Endothelial cell (in vitro differentiated cells): Measurements from ENCODE around the gene PIH1D2. TPM values are rescaled to one million over a fixed set of nuclear protein-coding genes. Genes with fewer than 3 reads are reported as not detected.
"Not testable (repeated sequence)": the region's sequence is repeated elsewhere in the genome, so short reads cannot be mapped to it uniquely, and the experiment has no call there.

Experiments used
- DNase-seq: peaks from one replicate; pipeline ENCODE4 v3.0.0; 2021; ENCODE audit warnings: low spot score
- H3K27ac Mint-ChIP-seq: one replicate; pipeline ENCODE4 v1.8.0; 2021; ENCODE audit warnings: mixed read lengths, inconsistent platforms; ENCODE audit not compliant: unreplicated experiment
- H3K27me3 Mint-ChIP-seq: one replicate; pipeline ENCODE4 v1.8.0; 2021; ENCODE audit warnings: mild to moderate bottlenecking, moderate library complexity, mixed read lengths, inconsistent platforms; ENCODE audit not compliant: unreplicated experiment
- H3K36me3 Mint-ChIP-seq: one replicate; pipeline ENCODE4 v1.8.0; 2021; ENCODE audit warnings: mild to moderate bottlenecking, low read depth, mixed read lengths, inconsistent platforms; ENCODE audit not compliant: unreplicated experiment
- H3K4me1 Mint-ChIP-seq: one replicate; pipeline ENCODE4 v1.8.0; 2021; ENCODE audit warnings: mild to moderate bottlenecking, mixed read lengths, inconsistent platforms; ENCODE audit not compliant: unreplicated experiment
- H3K4me3 Mint-ChIP-seq: one replicate; pipeline ENCODE4 v1.8.0; 2021; ENCODE audit warnings: mild to moderate bottlenecking, mixed read lengths, inconsistent platforms; ENCODE audit not compliant: unreplicated experiment
- H3K9me3 Mint-ChIP-seq: one replicate; pipeline ENCODE4 v1.8.0; 2021; ENCODE audit warnings: mixed read lengths, inconsistent platforms; ENCODE audit not compliant: unreplicated experiment
- total RNA-seq: library from RNA; stranded (reverse); fragmentation: NEBNext Ultra II Directional; extraction: Animal tissue kit (Norgen Biotek cat#: 25700); gene quantifications from one replicate; pipeline ENCODE4 v1.2.1, GENCODE V29; 2021; ENCODE audit not compliant: unreplicated experiment
- TF ChIP-seq, protein P1 (sequence below): fragments of 200-600 bp; sonication (generic); IDR thresholded peaks from one replicate; pipeline ENCODE4 v1.5.0; 2021; ENCODE audit warnings: antibody characterized with exemption; ENCODE audit not compliant: unreplicated experiment

The PIH1D2 gene
- total RNA-seq, 1 donor from 2014 or later = 2.5 TPM

DNA sequence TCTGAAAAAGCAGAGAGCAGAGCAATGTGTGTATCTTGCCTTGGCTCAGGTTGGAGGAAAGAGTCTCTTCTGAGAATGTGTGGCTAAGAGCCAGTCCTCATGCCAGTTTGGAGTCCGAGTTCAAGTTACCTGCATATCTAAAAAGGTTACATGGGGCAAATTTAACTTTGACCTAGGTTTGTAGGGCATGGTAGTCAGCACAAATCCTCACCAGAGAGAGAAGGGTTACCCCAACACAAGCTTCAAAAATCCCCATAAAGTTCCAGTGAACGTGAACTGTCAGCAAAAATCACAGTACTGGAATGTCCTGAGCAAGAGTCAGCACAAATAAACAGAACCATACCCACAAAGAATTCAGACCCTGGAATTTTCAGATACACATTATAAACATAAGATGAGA, 26.6 kb upstream of the PIH1D2 start:
- TF ChIP-seq, protein P1, sequence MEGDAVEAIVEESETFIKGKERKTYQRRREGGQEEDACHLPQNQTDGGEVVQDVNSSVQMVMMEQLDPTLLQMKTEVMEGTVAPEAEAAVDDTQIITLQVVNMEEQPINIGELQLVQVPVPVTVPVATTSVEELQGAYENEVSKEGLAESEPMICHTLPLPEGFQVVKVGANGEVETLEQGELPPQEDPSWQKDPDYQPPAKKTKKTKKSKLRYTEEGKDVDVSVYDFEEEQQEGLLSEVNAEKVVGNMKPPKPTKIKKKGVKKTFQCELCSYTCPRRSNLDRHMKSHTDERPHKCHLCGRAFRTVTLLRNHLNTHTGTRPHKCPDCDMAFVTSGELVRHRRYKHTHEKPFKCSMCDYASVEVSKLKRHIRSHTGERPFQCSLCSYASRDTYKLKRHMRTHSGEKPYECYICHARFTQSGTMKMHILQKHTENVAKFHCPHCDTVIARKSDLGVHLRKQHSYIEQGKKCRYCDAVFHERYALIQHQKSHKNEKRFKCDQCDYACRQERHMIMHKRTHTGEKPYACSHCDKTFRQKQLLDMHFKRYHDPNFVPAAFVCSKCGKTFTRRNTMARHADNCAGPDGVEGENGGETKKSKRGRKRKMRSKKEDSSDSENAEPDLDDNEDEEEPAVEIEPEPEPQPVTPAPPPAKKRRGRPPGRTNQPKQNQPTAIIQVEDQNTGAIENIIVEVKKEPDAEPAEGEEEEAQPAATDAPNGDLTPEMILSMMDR = no peak
- Mint-ChIP-seq H3K4me1 (no peaks in the 10 kb centered on the region), H3K27ac (no peak overlapping the region), H3K36me3 (peaks cover 3% of the 10 kb centered on the region), H3K27me3 (peaks cover 3% of the 10 kb centered on the region), H3K4me3 (no peak overlapping the region), H3K9me3 (no peaks in the 10 kb centered on the region)
- no peak for DNase-seq

DNA sequence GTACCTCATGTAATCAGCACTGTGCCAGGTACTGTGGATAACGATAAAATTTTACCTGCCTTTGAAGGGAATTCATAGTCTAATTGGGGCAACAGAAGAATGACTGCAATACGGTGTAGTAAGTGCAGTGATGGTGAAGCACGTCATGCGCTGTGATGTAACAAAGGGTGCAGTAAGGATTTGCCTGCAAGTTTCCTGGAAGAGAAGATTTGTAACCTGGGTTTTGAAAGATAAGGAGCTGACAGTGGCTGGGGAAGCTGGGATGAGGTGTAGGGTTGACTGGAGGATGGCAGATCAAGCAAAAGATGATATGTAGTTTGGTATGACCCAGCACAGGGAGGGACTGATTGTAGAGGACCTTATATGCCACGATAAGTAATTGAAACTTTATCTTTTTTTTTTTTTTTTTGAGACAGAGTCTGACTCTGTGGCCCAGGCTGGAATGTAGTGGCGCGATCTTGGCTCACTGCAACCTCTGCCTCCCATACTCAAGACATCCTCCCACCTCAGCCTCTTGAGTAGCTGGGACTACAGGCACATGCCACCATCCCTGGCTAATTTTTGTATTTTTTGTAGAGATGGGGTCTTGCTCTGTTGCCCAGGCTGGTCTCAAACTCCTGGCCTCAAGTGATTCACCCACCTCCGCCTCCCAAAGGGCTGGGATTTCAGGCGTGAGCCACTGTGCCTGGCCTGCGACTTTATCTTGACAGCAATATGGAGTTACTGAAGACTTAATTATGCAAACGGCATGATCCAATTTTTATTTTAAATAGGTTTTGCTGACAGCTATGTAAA, 24.1 kb upstream of the PIH1D2 start:
- H3K27ac Mint-ChIP-seq = no peak overlapping the region
- H3K27me3 Mint-ChIP-seq = peaks cover 3% of the 10 kb centered on the region
- H3K4me3 Mint-ChIP-seq = no peak overlapping the region
- no peaks in the 10 kb centered on the region for H3K9me3 Mint-ChIP-seq
- no peak for DNase-seq
- no peaks in the 10 kb centered on the region for H3K4me1 Mint-ChIP-seq
- peaks cover 3% of the 10 kb centered on the region for H3K36me3 Mint-ChIP-seq
- TF ChIP-seq, protein P1 = no peak

DNA sequence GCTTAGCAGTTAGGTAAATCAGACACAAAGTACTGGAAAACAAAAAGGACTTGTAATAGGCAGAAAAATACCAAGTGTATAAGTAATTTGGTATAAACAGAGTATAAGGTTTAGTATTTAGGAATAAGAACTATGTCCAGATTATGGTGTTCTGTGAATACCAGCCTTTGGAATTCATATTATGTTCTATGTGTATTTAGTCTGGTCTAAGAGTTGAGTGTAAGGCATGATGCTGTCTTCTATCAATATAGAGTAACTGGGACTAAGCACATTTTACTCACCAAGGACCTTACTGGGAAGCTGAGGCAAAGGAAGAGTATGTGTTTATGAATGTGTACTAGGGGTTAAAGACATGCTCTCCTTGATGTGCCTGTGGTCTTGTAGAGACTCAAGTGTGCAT, 22.4 kb upstream of the PIH1D2 start:
- no peak for DNase-seq
- TF ChIP-seq, protein P1 = no peak
- Mint-ChIP-seq H3K4me1 (no peaks in the 10 kb centered on the region), H3K4me3 (no peak overlapping the region), H3K9me3 (no peaks in the 10 kb centered on the region), H3K27ac (no peak overlapping the region), H3K27me3 (peaks cover 3% of the 10 kb centered on the region), H3K36me3 (peaks cover 7% of the 10 kb centered on the region)

DNA sequence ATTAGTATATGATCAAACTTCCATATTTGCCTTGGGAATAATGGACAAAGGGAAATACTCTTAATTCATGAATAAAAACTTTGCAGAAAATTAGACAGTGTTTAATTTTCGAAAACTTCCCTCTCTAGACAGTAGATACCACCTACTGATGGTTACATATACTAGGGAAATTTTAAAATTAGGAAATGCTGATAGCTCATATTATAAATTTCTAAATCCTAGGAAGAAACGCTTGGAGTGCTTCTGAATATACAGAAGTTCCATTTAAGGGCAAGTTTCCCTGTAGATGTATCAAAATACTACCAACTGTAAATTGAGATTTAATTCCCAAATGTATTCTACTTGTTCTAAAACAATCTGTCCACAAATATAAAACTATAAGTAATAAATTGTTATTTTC, 21.5 kb upstream of the PIH1D2 start:
- not testable (repeated sequence) for H3K27me3 Mint-ChIP-seq, H3K9me3 Mint-ChIP-seq, H3K4me3 Mint-ChIP-seq, H3K36me3 Mint-ChIP-seq, H3K4me1 Mint-ChIP-seq, H3K27ac Mint-ChIP-seq, DNase-seq

DNA sequence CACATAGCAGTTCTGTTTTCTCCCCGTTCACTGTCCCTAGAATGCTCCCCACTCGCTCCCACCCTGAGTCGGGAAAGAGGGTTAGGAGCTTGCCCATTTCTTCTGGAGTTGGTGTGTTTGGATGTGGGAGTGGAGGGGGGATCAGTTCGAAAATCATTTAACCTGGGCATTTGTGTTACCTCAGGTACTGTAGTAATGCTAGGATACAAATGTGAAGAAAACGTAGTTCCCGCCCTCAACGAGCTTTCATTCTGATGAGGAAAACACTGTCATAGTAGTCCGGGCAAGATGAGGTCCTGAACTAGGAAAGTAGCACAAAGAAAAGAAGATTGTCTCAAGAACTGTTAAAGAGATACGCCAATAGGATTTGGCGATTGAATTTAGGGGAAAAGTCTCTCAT, 13.4 kb upstream of the PIH1D2 start:
- TF ChIP-seq, protein P1 = no peak
- Mint-ChIP-seq H3K4me1 (peaks cover 21% of the 10 kb centered on the region), H3K9me3 (no peaks in the 10 kb centered on the region), H3K27ac (peak overlapping the region; percentile 95), H3K36me3 (peaks cover 24% of the 10 kb centered on the region), H3K27me3 (peaks cover 3% of the 10 kb centered on the region), H3K4me3 (peak overlapping the region; percentile 99)
- DNase-seq = no peak
